ENCODE measurements around the gene PTPN14. TPM values are rescaled to one million over a fixed set of nuclear protein-coding genes. Genes with fewer than 3 reads are reported as not detected.

The PTPN14 gene
- polyA plus RNA-seq, 1 donor from 2014 or later = 0.07 TPM

GRCh38 chr1:214363386-214363785 is 188.0 kb downstream of the PTPN14 start:
- Histone ChIP-seq H4K20me1 (ENCODE audit: insufficient read depth) (no peaks in the 10 kb centered on the region), H3K9me3 (ENCODE audit: low read length) (no peaks in the 10 kb centered on the region), H3K9me2 (ENCODE audit: insufficient read depth, low read length) (no peaks in the 10 kb centered on the region), H3K9ac (ENCODE audit: low read length) (no peak overlapping the region), H2AFZ (ENCODE audit: low read depth, low read length) (no peak overlapping the region), H3K36me3 (ENCODE audit: insufficient read depth, low read length) (no peaks in the 10 kb centered on the region), H3K27ac (ENCODE audit: low read length) (no peak overlapping the region), H3K4me2 (ENCODE audit: low read length) (no peak overlapping the region), H3F3A (ENCODE audit: insufficient read depth, low read length, poor library complexity, severe bottlenecking) (no peaks in the 10 kb centered on the region), H3K27me3 (ENCODE audit: insufficient read depth, low read depth, low read length) (no peaks in the 10 kb centered on the region), H3K79me2 (replicated peaks; ENCODE audit: insufficient read depth, low read length) (no peaks in the 10 kb centered on the region), H3K4me3 (ENCODE audit: low read length) (no peak overlapping the region)
- TF ChIP-seq SMC3 (conservative IDR thresholded peaks at IDR 0.05; ENCODE audit: poor library complexity) = no peak

- no peaks in the 10 kb centered on the region for H3K79me2 ChIP-seq (replicated peaks; ENCODE audit: insufficient read depth, low read length)
- no peak overlapping the region for H3K4me2 ChIP-seq (ENCODE audit: low read length)
- no peak overlapping the region for H2AFZ ChIP-seq (ENCODE audit: low read depth, low read length)
- no peak overlapping the region for H3K9ac ChIP-seq (ENCODE audit: low read length)
- H3K9me3 ChIP-seq (ENCODE audit: low read length) = no peaks in the 10 kb centered on the region
- H4K20me1 ChIP-seq (ENCODE audit: insufficient read depth) = no peaks in the 10 kb centered on the region
- no peaks in the 10 kb centered on the region for H3K36me3 ChIP-seq (ENCODE audit: insufficient read depth, low read length)
- no peak overlapping the region for H3K4me3 ChIP-seq (ENCODE audit: low read length)
- H3F3A ChIP-seq (ENCODE audit: insufficient read depth, low read length, poor library complexity, severe bottlenecking) = no peaks in the 10 kb centered on the region
- no peaks in the 10 kb centered on the region for H3K27me3 ChIP-seq (ENCODE audit: insufficient read depth, low read depth, low read length)
- TF ChIP-seq TAF1 (IDR thresholded peaks at IDR 0.05; ENCODE audit: low read depth) (no peak), EP300 (conservative IDR thresholded peaks at IDR 0.05; ENCODE audit: poor library complexity, severe bottlenecking) (no peak), EZH2 (IDR thresholded peaks at IDR 0.05; ENCODE audit: borderline replicate concordance, insufficient read depth, low read length, poor library complexity, severe bottlenecking) (no peak), CTCF (IDR thresholded peaks at IDR 0.05; ENCODE audit: poor library complexity, severe bottlenecking) (no peak), RAD21 (conservative IDR thresholded peaks at IDR 0.05) (no peak), SMC3 (conservative IDR thresholded peaks at IDR 0.05; ENCODE audit: poor library complexity) (no peak), REST (IDR thresholded peaks at IDR 0.05; ENCODE audit: borderline replicate concordance) (no peak), POLR2AphosphoS5 (IDR thresholded peaks at IDR 0.05) (no peak), MXI1 (conservative IDR thresholded peaks at IDR 0.05; ENCODE audit: poor library complexity, severe bottlenecking) (no peak)
- no peaks in the 10 kb centered on the region for H3K9me2 ChIP-seq (ENCODE audit: insufficient read depth, low read length)
- no peak overlapping the region for H3K27ac ChIP-seq (ENCODE audit: low read length)
These were observed 189.1 kb downstream of the PTPN14 start for GRCh38 chr1:214362188-214362882.

All from neural cell (in vitro differentiated cells).